ENCODE data around the gene TAOK3. TPM values are rescaled to one million over a fixed set of nuclear protein-coding genes. Genes with fewer than 3 reads are reported as not detected.

The TAOK3 gene
- total RNA-seq, 1 donor = 27.8 TPM

DNA sequence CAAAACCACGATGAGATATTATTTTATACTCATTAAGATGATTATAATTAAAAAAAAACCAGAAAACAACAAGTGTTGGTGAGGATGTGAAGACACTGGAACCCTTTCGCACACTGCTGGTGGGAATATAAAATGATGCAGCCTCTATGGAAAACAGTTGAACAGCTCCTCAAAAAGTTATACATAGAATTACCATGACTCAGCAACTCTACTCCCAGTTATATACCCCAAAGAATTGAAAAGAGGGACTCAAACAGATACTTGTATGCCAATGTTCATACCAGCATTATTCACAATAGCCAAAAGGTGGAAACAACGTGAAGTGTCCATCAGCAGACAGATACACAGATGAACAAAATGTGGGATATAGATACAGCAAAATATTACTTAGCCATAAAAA is 53.1 kb downstream of the TAOK3 start:
- TF ChIP-seq, protein P1, sequence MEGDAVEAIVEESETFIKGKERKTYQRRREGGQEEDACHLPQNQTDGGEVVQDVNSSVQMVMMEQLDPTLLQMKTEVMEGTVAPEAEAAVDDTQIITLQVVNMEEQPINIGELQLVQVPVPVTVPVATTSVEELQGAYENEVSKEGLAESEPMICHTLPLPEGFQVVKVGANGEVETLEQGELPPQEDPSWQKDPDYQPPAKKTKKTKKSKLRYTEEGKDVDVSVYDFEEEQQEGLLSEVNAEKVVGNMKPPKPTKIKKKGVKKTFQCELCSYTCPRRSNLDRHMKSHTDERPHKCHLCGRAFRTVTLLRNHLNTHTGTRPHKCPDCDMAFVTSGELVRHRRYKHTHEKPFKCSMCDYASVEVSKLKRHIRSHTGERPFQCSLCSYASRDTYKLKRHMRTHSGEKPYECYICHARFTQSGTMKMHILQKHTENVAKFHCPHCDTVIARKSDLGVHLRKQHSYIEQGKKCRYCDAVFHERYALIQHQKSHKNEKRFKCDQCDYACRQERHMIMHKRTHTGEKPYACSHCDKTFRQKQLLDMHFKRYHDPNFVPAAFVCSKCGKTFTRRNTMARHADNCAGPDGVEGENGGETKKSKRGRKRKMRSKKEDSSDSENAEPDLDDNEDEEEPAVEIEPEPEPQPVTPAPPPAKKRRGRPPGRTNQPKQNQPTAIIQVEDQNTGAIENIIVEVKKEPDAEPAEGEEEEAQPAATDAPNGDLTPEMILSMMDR (IDR thresholded peaks at IDR 0.05; ENCODE audit: insufficient read depth, low read length) = no peak
- H3K4me3 ChIP-seq (ENCODE audit: low read depth, low read length) = no peak overlapping the region
- DNase-seq (ENCODE audit: low read depth) = no peak

DNA sequence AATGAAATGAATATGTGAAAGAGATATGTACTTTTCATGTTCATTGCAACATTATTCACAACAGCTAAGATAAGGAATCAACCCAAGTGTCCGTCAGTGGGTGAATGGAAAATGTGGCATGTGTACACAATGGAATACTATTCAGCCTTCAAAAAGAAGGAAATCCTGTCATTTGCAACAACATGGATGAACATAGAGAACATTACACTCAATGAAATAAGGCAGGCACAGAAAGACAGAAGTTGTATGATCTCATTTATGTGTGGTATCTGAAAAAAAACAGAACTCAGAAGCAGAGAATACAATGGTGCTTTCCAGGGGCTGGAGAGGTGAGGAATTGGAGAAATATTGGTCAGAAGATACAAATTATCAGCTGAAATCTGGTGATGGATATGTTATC is 54.0 kb downstream of the TAOK3 start:
- H3K4me3 ChIP-seq (ENCODE audit: low read depth, low read length) = no peak overlapping the region
- TF ChIP-seq, protein P1 (IDR thresholded peaks at IDR 0.05; ENCODE audit: insufficient read depth, low read length) = no peak
- no peak for DNase-seq (ENCODE audit: low read depth)

DNA sequence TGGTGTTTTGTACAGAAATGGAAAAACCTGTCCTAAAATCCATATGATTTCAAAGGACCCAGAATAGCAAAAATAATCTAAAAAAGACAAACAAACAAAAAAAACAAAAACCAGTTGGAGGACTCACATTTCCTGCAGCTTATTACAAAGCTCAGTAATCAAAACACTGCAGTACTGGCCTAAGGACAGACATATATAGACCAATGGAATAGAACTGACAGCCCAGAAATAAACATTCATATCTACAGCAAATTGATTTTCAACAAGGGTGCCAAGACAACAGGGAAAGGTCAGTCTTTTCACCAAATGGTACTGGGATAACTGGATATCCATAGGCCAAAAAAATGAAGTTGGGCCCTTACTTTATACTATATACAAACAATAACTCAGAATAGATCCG is 55.0 kb downstream of the TAOK3 start:
- H3K4me3 ChIP-seq (ENCODE audit: low read depth, low read length) = no peak overlapping the region
- DNase-seq (ENCODE audit: low read depth) = no peak
- TF ChIP-seq, protein P1 (IDR thresholded peaks at IDR 0.05; ENCODE audit: insufficient read depth, low read length) = no peak

DNA sequence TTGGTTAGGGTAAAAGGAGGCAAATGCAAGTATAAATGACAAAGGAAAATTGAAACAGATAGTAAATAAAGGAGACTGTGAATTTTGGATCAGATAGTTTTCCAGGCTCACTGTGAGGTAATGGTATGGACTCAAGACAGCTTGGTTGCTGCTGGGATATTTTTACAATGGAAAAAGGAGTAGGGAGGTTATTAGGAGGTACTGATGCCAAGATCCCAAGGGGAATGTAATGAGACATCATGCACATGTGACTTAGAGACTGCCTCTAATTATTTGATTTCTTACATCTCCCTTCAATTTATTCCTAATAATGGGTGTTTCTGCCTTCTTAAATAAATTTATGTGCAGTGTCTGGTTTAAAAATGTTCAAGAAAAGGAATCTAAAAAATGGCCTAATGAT is 56.9 kb downstream of the TAOK3 start:
- TF ChIP-seq, protein P1 (IDR thresholded peaks at IDR 0.05; ENCODE audit: insufficient read depth, low read length) = no peak
- H3K4me3 ChIP-seq (ENCODE audit: low read depth, low read length) = no peak overlapping the region
- DNase-seq (ENCODE audit: low read depth) = peak; percentile 35

DNA sequence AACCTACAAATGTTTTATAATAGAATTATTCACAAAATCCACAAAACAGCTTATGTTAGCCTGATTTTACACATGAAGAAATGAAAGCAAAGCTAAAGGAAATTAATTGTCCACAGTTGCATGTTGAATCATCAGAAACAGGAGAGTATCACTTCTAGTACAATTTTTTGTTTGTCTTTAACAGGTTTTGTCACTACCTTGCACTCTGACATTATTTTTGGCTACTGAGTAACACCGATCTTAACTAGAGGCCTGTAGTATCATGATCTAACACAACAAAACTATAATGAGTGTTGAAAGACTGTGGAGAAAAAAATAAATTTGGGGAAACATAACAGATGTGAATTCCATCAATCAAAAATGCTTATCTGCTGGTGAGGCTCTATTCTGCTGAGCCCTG is 60.1 kb downstream of the TAOK3 start:
- TF ChIP-seq, protein P1 (IDR thresholded peaks at IDR 0.05; ENCODE audit: insufficient read depth, low read length) = no peak
- DNase-seq (ENCODE audit: low read depth) = no peak
- no peak overlapping the region for H3K4me3 ChIP-seq (ENCODE audit: low read depth, low read length)

DNA sequence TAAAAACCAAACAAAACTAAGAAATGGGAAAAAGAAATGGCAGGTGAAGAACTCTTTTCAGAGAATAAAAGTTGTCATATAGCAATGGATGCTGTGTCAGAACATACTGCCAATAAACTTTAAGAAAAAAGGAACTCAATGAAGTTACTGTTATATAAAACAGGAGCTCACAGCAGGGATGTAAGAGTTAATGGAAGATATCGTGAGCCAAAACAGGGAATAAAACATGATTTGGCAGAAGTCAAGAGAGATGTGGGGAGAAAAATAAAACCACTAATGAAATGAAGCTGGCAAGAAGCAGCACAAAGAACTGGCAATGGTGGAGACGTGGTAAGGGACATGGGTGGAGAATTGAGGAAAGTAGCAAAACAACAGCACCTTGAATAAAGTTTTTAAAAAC is 61.0 kb downstream of the TAOK3 start:
- DNase-seq (ENCODE audit: low read depth) = no peak
- no peak overlapping the region for H3K4me3 ChIP-seq (ENCODE audit: low read depth, low read length)
- TF ChIP-seq, protein P1 (IDR thresholded peaks at IDR 0.05; ENCODE audit: insufficient read depth, low read length) = no peak

DNA sequence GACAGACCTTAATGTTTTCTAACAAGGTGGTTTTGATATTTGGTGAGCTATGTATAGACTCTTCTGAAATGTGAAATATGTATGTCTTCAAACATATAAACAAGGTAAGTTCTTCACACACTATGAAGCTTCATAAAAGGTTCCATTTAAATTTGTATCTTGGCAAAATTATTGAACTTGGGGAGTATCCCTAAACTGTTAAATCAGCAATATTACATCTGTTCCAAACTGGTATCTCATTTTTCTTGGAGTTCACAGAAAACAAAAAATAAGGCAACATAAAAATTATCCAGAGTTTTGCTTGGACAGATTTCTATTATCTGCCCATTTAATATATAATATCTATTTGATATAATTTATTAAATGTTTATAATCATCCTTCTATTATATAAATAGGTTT is 62.4 kb downstream of the TAOK3 start:
- TF ChIP-seq, protein P1 (IDR thresholded peaks at IDR 0.05; ENCODE audit: insufficient read depth, low read length) = no peak
- no peak for DNase-seq (ENCODE audit: low read depth)
- no peak overlapping the region for H3K4me3 ChIP-seq (ENCODE audit: low read depth, low read length)

DNA sequence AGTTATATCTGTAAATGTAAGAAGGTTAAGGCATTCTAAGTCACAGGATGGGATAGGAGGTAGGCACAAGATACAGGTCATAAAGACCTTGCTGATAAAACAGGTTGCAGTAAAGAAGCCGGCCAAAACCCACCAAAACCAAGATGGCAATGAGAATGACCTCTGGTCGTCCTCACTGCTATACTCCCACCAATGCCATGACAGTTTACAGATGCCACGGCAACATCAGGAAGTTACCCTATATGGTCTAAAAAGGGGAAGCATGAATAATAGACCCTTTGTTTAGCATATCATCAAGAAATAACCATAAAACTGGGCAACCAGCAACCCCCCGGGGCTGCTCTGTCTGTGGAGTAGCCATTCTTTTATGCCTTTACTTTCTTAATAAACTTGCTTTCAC is 64.7 kb downstream of the TAOK3 start:
- H3K4me3 ChIP-seq (ENCODE audit: low read depth, low read length) = peak overlapping the region; percentile 20
- peak; percentile 53 for DNase-seq (ENCODE audit: low read depth)

All from fibroblast of the aortic adventitia (primary cell).